CMK (cell line): Measurements from ENCODE around the gene GPR37.

ENCODE experiments used
- DNase-seq: peaks from one replicate; pipeline ENCODE4 v3.0.0-alpha.2; 2010; ENCODE audit warnings: low read depth

The GPR37 gene, protein sequence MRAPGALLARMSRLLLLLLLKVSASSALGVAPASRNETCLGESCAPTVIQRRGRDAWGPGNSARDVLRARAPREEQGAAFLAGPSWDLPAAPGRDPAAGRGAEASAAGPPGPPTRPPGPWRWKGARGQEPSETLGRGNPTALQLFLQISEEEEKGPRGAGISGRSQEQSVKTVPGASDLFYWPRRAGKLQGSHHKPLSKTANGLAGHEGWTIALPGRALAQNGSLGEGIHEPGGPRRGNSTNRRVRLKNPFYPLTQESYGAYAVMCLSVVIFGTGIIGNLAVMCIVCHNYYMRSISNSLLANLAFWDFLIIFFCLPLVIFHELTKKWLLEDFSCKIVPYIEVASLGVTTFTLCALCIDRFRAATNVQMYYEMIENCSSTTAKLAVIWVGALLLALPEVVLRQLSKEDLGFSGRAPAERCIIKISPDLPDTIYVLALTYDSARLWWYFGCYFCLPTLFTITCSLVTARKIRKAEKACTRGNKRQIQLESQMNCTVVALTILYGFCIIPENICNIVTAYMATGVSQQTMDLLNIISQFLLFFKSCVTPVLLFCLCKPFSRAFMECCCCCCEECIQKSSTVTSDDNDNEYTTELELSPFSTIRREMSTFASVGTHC

DNA sequence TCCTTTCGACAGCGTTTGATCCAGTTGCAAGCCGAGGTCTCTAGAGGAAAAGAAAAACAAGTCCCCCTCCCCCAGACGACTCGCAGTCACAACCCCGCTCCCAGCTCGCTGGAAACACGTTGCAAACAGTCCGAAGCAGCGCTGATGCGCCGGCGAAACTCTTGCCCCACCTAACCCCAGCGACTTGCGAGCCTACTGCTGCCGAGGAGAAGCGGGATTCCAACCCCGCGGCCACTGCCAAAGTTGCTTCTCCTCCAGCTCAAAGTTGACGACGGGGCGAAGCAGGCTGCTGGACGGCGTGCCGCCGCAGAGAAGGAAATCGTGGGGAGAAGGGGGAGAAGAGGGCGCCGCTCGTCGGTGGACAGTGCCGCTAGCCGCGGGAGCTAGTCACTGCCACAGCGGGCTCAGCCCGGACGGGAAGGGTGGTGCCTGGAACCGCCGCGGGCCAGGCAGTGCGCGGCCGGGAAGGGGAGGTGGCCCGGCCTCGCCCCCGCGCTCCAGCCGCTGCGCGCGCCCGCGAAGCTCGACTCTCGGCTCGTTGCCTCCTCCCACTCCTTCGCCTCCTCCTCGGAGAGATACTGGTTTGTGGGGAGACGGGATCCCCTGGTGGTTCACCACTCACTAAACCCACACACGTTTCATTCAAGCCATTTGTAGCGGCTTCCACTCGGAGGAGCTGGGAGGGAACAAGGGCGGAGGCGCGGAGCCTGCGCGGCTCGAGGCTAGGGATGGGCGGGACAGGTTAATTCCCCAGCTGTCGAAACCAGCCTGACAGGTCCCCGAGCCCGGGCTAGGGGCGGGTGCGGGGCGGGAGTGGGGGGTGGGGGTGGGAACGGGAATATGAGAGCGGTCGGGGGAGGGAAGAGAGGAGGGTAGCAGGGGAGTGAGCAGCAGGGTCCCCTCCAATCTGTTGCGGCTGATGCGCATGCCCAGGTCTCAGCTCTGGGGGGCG, at the start of gene GPR37:
GPR37 (minus strand) TSS at position 392 of the 952 bp plus-strand sequence. CDS start 816 bp downstream, outside the sequence.
- DNase-seq, result no peak

DNA sequence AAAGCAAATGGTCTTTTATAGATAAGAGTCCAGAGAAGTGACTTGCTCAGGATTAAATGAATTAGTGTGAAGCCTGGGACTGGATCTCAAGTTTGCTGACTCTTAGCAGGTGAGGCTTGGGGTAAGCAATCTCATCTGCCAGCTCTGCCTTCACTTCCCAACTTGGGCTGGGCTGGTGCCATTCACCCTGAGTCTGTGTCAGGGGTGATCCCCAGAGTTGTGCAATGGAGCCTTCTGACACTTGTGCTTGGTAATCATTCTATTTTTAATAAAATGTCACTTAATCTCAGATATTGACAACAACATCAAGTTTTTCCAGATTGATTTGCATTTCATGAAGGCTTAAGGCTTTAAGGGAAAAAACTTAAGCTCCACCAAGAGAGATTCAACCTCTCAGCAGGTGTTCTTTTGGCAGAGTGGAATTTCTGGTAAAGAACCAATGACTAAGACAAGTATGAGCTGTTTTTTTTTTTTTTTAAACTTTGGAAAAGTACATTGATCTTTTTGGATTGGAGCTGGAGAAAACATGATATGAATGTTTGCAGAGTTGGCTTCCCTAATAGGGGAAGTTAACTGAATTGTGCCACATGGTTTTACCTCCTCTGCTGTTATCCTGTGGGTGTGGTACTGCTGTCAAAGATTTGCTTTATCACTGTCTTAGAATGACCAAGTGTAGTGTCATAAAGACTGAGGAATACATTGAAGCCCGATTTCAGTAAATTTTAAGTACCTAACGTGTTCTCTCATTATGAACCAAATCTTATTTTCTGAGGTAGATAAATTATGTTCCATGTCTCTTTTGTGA, 48.6 kb upstream of the GPR37 start:
- no peak for DNase-seq

DNA sequence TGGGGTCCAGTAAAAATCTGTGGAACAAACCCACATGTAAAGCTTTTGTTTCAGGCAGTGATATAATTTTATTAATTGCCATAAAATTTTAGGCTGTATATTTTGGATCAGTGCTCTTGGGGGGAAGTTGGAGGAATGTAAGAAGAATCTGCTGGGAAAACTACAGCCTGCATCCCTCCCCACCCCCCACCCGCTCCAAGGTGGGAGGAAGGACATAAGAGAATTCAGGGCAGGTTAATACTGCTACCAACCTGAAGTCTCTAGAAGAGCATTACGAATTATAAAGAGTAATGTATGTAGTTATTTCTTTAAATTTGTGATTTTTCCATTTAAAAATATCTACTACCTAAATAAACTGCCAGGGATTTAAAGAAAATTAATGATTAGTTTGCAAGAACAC, 47.2 kb upstream of the GPR37 start:
- DNase-seq, result no peak

DNA sequence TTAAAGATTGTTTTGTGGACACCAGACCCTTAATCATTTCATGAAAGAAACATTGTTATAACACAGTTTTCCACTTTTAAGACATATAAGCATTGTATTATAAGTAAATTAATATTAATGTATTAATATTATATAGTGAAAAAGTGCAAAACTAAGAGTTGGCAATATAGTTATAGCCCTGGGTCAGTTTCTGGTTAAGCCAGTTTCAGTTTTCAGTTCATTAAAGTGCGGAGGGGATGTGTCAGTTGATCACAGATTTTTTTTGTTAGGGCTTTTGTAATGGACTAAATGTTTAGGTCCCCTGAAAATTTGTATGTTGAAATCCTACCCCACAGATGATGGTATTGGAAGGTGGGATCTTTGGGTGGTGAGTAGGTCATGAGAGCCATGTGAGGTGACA, 45.7 kb upstream of the GPR37 start:
- no peak for DNase-seq

DNA sequence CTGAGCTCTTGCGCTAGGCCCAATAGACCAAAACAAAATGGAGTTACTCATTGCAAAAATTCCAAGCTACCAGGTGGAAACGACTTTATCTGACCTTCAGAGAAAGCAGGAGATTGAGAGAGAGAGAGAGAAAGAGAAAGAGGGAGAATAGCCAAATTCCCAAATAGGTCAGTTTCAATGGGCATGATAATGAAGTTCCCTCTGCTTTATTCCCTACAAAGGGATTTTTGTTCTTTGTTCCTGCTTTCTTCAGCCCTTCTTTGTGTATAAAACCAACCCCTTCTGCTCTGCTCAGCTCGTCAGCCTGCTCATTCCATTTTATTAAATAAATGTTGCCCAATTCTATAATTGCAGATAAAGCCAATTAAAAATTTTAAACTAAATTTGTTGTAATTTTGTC, 45.0 kb upstream of the GPR37 start:
- DNase-seq, result no peak

DNA sequence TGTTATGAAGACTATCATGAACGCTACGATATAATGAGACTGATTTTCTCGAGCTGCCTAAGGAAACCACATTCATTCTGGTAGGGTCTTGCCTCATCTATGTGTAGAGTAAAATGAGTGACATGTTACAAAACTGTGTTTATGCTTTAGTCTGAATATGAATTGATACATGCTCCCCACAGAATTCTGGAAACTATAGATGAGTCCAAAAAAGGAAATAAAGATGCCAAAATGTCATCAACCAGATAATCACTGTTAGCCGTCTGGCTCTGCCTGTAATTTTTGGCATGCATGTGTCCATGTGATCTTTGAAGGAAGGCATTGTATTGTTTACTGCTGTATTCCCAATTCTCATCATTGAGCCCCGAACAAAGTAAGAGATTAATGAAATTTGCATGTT, 42.6 kb upstream of the GPR37 start:
- DNase-seq, result no peak

DNA sequence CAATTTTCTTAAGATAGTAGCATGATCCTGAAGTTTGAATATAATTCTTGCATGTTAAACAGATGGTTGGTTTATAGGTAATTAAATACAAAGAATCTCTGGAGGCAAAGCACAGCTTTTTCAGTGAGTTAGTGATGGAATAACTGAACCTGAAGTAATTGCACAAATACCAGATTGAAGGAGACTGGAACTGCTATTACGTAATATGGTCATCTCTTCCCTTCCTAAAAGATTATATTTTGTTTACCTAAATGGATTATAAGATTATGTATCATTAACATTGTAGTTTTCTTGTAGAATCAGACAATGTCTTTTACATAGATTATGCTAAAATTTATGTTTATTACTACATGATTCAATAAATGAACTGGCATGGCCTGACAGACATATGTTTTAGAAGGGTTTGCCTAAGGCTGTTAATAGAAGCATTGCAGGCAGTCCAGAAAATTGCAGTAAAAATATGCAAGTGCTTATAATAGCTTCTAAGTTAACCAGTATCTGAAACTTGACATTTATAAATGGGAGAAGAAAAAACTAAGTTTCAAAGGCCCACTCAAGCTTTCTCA, 35.8 kb upstream of the GPR37 start:
- no peak for DNase-seq

DNA sequence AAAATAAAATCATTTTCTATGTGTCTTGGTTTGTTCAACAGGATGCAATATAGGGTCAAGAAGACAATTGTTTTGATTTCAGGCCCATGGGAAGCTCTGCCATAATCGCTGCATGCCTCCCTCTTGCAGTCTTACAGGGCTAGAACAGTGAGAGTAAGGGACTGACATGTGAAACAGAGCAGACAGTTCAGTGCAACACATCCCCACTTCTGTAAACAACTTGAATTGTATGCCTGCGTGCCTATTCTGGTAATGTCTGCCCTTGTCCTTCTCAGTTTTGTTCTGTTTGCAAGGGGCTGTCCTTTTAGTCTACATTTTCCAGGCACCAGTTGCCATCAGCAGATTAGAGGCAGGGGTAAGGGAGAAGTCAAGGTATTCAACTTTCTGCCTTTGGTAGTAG, 34.8 kb upstream of the GPR37 start:
- no peak for DNase-seq

DNA sequence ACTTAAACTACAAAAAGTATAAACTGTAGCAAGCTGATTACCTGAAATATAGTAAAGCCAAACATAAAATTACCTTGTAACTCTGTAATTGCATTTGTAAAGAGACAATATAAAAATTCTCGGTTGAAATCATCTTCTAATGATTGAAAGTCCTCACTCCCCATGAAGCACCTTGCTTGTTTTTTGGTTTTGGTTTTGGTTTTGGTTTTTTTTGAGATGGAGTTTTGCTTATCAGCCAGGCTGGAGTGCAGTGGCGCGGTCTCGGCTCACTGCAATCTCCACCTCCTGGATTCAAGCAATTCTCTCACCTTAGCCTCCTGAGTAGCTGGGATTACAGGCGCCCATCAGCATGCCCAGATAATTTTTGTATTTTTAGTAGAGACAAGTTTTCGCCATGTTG, 33.9 kb upstream of the GPR37 start:
- DNase-seq, result no peak

DNA sequence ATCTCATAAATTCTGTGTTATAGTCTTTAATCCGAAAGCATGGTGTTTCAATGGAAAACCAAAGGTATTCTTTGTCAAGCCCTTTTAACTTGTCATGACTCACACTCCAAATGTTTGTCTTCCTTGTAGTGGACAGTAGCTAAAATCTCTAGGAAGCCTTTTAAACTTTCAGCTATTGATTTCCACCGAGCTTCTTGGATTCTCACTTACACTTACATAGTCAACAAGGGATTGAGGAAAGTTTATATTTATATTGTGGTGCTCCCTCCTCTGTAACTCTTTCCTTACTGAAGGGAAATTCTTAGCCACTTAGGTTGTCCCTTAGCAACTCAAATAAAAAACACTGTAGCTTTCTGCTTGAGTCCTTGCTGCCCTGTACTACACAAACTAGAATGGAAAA, 31.2 kb upstream of the GPR37 start:
- no peak for DNase-seq

DNA sequence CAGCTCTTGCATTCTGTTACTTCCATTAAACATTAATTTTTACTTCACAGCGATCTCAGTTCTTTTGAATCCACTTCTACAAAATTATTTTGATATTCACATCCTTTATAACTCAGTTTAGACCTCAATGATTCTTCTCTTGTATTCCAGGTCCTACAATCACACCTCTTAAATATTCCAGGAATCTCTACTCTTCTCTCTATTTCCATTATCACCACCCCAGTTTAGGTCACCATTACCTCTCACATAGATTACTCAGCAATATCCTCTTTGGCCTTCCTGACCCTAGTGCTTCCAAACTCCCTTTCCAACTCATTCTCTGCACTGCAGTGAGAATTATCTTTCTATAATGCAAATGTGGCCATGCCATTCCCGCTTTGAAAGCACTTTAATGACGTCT, 27.1 kb upstream of the GPR37 start:
- DNase-seq, result no peak

DNA sequence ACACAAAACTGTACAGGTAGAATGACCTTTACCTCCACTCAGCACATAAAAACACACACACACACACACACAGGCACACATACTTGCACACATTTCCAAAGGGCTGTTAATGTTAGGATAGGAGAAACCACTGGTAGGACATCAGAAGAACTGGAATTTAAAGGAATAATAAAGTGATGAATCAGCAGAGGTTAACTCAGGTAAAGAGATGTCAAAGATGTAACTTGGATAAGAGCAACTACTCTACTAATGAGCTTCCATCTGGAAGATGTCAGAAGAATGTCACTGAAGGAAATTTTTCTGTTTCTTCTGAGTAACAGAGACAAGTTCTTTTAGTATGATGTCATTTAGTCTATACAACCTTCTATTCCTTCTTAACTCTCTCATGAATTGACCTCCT, 26.4 kb upstream of the GPR37 start:
- DNase-seq, result no peak

DNA sequence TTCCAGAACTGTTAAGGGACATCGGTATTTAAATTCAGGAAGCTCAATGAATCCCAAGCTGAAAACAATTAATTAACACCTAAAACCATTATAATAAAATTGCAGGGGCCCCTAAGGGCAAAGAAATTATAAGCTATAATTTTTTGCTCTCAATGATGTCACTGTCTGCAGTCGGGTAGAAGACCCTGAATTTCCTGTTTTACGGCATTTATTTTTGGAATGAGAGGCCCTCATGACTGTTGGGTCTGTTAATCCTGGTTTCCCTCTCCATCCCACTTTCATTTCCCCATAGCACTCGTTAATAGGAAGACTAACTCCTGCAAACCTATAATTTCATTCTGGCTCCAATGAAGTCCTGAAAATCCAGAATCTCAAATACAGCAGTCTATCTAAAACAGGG, 25.8 kb upstream of the GPR37 start:
- DNase-seq, result no peak

DNA sequence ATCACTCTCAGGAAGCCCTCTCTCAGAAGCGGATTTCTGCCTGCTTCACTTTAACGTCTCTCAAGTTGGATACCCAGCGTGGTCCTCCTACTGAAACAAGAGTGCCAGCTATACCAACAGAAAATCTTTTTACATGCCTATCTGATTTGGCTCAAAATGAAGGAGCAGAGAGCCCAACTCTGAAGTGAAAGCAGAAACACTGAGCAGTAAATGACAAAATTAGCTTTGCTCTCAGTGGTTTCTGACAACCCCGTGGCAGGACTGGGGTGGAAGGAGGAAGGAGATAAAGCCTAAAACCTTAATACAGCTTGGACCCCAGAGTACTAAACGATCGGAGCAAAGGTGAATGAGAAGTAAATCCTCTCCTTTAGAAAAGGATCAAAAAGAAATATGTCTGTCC, 25.1 kb upstream of the GPR37 start:
- no peak for DNase-seq

DNA sequence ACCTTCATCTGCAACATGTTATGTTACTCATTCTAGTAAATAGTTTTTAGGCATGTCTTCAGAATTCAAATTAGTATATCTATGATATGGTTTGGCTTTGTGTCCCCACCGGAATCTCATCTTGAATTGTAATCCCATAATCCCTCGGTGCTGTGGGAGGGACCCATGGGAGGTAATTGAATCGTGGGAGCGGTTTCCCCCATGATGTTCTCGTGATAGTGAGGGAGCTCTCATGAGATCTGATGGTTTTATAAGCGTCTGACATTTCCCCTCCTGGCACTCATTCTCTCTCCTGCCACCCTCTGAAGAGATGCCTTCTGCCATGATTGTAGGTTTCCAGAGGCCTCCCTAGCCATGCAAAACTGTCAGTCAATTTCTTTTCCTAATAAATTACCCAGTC, 20.4 kb upstream of the GPR37 start:
- DNase-seq, result no peak

DNA sequence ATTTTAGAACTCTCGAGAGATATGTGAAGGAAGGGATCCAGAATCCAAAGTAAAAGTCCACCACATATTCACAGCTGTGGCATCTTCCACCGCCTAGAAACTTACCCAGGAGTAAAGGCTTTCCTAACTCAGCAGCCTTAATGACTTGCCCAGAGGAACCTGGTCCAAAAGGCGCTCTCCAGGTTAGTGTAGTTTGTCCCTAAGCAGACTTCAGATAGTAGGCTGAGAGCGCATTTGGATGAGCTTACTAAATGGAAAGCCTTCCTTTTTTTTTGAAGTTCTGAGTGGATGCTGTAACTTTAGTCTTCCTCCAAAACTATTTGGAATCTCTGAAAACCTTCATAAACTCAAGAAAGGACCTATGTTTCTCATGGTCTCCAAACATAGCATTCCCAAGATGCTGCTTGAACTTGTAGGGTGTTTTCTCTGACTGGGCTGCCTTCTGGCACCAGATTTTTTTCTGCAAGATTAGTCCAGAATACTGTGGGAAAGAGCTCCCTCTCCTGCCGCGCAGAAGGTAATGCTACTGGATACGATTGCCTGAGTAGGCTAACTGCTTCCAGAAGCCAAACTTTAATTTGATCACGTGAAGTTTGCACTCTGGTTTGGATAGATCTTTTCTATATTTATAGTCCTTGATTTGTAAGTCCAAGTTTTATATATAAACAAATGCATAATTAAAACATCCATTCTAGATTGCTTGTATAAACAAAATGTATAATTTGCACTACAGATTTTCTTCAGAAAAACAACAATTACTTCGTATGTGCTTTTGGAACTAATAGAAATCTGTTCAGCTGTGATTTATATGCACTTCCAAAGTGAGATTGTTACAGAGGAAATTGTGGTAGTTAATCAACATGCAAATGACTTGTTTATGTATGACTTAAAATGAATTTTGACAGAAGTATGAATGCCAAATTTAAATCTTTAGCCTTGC, 19.6 kb upstream of the GPR37 start:
- DNase-seq, result no peak

DNA sequence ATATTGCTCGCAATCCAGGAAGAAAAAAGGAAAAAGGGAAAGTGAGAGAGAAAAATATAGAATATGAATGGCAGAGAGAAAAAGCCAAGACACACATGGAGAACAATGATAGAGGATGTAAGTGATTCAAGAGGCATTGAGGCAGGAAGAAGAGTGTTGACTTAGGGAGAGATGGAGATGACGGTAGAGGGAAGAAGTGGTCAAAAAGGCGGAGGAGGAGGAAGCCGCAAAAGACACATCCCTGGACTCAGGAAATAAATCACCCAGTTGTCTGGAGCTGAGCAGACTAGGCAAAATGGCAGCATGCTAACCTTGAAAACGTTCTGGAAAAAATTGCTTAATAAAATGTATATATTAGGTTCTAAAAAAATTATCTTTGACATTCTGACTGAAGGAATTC, 17.7 kb upstream of the GPR37 start:
- DNase-seq, result no peak

DNA sequence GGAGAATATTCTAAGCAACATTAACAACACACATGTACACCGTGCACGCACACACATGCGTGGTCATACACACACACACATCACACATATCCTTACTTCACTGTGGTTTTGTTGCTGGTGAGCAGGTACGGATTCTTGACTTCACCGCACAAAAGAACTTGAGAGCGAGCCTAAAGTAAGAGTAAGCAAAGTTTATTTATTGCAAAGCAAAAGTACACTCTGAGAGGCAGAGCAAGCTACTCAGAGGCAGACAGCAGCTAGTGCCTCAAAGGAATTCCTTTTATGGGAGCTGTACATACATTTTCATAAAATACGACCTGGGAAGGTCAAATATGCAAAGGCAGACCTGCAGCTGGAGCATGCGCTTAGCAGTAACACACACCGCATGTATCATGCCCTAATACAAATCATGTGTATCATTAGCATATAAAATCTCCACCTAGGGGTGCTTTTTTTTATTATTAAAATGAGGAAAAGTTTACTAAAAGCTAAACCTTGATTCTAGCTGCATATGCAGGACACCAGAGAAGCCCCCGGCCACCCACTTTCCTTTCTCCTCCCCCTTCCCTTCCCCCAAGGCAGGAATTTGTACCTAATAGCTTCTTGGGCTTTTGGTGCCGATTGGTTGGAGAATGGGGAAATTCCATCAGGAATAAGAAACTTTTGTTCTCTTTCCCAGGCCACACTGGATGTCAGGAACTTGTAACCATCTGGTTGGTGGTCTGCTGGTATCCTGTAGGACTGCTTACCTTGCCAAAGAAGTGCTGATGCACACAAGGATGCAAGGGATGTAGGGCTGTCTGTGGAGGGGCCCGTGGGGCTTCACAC, 16.5 kb upstream of the GPR37 start:
- no peak for DNase-seq

DNA sequence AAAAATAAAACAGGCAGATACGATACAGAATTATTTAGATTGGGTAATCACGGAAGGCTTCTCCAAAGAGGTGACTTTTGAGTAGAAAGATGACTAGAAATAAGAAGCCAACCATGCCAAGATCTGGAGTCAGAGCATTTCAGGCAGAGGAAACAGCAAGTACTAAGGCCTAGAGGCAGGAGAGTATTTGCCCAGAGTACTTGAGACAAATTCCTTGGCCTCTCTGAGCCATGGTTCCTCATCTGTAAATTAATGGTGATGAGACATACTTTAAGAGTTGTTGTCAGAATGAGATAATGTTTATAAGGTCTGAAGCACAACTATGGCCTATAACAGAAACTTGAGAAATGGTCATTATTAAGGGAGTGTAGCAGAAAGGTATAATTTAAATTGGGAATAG, 15.8 kb upstream of the GPR37 start:
- no peak for DNase-seq

DNA sequence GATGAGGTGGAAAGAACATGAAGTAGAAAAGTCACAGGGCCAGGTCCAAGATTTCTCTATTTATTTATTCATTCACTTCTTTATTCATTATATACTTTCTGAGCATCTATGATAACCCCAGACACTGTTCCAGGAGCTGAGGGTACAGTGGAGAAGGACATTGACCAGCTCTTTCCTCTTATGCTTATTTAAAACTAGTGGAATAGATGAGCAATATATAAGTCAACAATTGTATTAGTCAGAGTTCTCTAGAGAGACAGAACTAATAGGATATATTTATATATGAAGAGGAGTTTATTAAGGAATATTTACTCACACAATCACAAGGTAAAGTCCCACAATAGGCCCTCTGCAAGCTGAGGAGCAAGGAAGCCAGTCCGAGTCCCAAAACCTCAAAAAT, 15.0 kb upstream of the GPR37 start:
- DNase-seq, result no peak
